ENCODE measurements around the gene ABCA7. TPM values are rescaled to one million over a fixed set of nuclear protein-coding genes. Genes with fewer than 3 reads are reported as not detected.

ABCA7 gene
- total RNA-seq, 2 donors from 2014 or later, result 21.8 to 31.2 TPM

DNA sequence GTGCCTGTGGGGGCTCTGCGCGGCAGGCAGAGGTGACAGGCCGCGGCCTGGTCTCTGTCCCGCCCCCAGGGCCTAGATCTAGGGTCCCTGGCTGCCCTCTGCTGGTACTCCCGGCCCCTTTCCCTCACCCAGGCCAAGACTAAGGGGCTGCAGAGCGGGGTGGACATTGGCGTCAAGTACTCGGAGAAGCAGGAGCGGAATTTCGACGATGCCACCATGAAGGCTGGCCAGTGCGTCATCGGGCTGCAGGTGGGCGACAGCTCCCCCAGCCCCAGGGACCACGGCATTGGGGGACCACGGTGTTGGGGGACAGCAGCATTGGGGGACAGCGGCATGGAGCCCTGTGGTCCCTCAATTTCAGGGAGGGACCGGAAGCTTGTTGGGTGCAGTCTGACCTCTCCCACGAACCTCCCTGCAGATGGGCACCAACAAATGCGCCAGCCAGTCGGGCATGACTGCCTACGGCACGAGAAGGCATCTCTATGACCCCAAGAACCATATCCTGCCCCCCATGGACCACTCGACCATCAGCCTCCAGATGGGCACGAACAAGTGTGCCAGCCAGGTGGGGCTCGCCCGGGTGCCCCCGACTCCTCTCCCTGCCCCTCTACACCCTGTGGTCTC, 3.8 kb upstream of the ABCA7 start:
- H3K36me3 Mint-ChIP-seq (ENCODE audit: low read depth), result peaks cover 63% of the 10 kb centered on the region
- no peaks in the 10 kb centered on the region for H3K27me3 Mint-ChIP-seq
- H3K27ac Mint-ChIP-seq, result no peak overlapping the region
- H3K4me1 Mint-ChIP-seq, result peaks cover 25% of the 10 kb centered on the region
- H3K4me3 Mint-ChIP-seq, result no peak overlapping the region
- no peaks in the 10 kb centered on the region for H3K9me3 Mint-ChIP-seq
- ATAC-seq (replicated peaks), result no peak

GRCh38 chr19:1037621-1038064, 2.3 kb upstream of the ABCA7 start:
- Mint-ChIP-seq H3K4me1 (peaks cover 25% of the 10 kb centered on the region), H3K36me3 (ENCODE audit: low read depth) (peaks cover 53% of the 10 kb centered on the region), H3K27ac (peak overlapping the region; percentile 54), H3K9me3 (no peaks in the 10 kb centered on the region), H3K4me3 (peak overlapping the region; percentile 93), H3K27me3 (no peaks in the 10 kb centered on the region)
- ATAC-seq (replicated peaks), result no peak

GRCh38 chr19:1038978-1039645, 795 bp upstream of the ABCA7 start:
- Mint-ChIP-seq H3K27me3 (no peaks in the 10 kb centered on the region), H3K9me3 (no peaks in the 10 kb centered on the region), H3K36me3 (ENCODE audit: low read depth) (peaks cover 43% of the 10 kb centered on the region), H3K4me1 (peaks cover 25% of the 10 kb centered on the region), H3K4me3 (peak overlapping the region; percentile 93), H3K27ac (peak overlapping the region; percentile 82)
- ATAC-seq (replicated peaks), result no peak

- Mint-ChIP-seq H3K36me3 (ENCODE audit: low read depth) (peaks cover 41% of the 10 kb centered on the region), H3K27ac (peak overlapping the region; percentile 82), H3K4me3 (peak overlapping the region; percentile 93), H3K4me1 (peaks cover 21% of the 10 kb centered on the region), H3K27me3 (no peaks in the 10 kb centered on the region), H3K9me3 (no peaks in the 10 kb centered on the region)
- peak; percentile 73 for ATAC-seq (replicated peaks)
Observed at GRCh38 chr19:1040476-1041271, 767 bp downstream of the ABCA7 start.

GRCh38 chr19:1041272-1041834, 1.4 kb downstream of the ABCA7 start:
- no peaks in the 10 kb centered on the region for H3K27me3 Mint-ChIP-seq
- H3K4me1 Mint-ChIP-seq, result peaks cover 21% of the 10 kb centered on the region
- H3K9me3 Mint-ChIP-seq, result no peaks in the 10 kb centered on the region
- H3K27ac Mint-ChIP-seq, result peak overlapping the region; percentile 82
- peaks cover 34% of the 10 kb centered on the region for H3K36me3 Mint-ChIP-seq (ENCODE audit: low read depth)
- peak overlapping the region; percentile 93 for H3K4me3 Mint-ChIP-seq
- ATAC-seq (replicated peaks), result no peak

GRCh38 chr19:1041835-1042685, 2.2 kb downstream of the ABCA7 start:
- H3K9me3 Mint-ChIP-seq, result no peaks in the 10 kb centered on the region
- ATAC-seq (replicated peaks), result no peak
- H3K27ac Mint-ChIP-seq, result peak overlapping the region; percentile 82
- H3K27me3 Mint-ChIP-seq, result no peaks in the 10 kb centered on the region
- peaks cover 21% of the 10 kb centered on the region for H3K4me1 Mint-ChIP-seq
- H3K4me3 Mint-ChIP-seq, result peak overlapping the region; percentile 93
- H3K36me3 Mint-ChIP-seq (ENCODE audit: low read depth), result peaks cover 27% of the 10 kb centered on the region

GRCh38 chr19:1042689-1043511, 3.0 kb downstream of the ABCA7 start:
- H3K4me1 Mint-ChIP-seq, result peaks cover 15% of the 10 kb centered on the region
- peaks cover 19% of the 10 kb centered on the region for H3K36me3 Mint-ChIP-seq (ENCODE audit: low read depth)
- H3K27ac Mint-ChIP-seq, result no peak overlapping the region
- ATAC-seq (replicated peaks), result no peak
- no peaks in the 10 kb centered on the region for H3K27me3 Mint-ChIP-seq
- H3K9me3 Mint-ChIP-seq, result no peaks in the 10 kb centered on the region
- H3K4me3 Mint-ChIP-seq, result no peak overlapping the region

- peak; percentile 71 for ATAC-seq (replicated peaks)
- H3K9me3 Mint-ChIP-seq, result no peaks in the 10 kb centered on the region
- H3K27me3 Mint-ChIP-seq, result no peaks in the 10 kb centered on the region
- H3K36me3 Mint-ChIP-seq (ENCODE audit: low read depth), result peaks cover 6% of the 10 kb centered on the region
- no peak overlapping the region for H3K4me3 Mint-ChIP-seq
- no peak overlapping the region for H3K27ac Mint-ChIP-seq
- H3K4me1 Mint-ChIP-seq, result peaks cover 4% of the 10 kb centered on the region
Observed at GRCh38 chr19:1045247-1045603, 5.3 kb downstream of the ABCA7 start.

GRCh38 chr19:1046117-1046626, 6.3 kb downstream of the ABCA7 start:
- Mint-ChIP-seq H3K27me3 (no peaks in the 10 kb centered on the region), H3K27ac (no peak overlapping the region), H3K36me3 (ENCODE audit: low read depth) (peaks cover 6% of the 10 kb centered on the region), H3K4me1 (no peaks in the 10 kb centered on the region), H3K4me3 (no peak overlapping the region), H3K9me3 (no peaks in the 10 kb centered on the region)
- ATAC-seq (replicated peaks), result no peak

DNA sequence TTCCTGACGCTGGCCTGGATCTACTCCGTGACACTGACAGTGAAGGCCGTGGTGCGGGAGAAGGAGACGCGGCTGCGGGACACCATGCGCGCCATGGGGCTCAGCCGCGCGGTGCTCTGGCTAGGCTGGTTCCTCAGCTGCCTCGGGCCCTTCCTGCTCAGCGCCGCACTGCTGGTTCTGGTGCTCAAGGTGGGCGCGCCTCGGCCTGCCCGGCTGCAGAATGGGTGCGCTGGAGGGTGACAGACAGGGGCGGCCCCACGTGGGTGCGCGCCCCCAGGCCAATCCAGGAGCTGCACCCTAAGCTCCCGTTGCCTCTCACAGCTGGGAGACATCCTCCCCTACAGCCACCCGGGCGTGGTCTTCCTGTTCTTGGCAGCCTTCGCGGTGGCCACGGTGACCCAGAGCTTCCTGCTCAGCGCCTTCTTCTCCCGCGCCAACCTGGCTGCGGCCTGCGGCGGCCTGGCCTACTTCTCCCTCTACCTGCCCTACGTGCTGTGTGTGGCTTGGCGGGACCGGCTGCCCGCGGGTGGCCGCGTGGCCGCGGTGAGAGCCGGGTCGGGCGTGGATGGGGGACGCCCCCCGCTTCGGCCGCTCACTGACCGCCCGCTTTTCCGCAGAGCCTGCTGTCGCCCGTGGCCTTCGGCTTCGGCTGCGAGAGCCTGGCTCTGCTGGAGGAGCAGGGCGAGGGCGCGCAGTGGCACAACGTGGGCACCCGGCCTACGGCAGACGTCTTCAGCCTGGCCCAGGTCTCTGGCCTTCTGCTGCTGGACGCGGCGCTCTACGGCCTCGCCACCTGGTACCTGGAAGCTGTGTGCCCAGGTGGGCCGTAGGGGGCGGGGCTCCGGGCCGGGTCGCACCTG, 7.2 kb downstream of the ABCA7 start:
- Mint-ChIP-seq H3K4me3 (no peak overlapping the region), H3K27me3 (no peaks in the 10 kb centered on the region), H3K36me3 (ENCODE audit: low read depth) (peaks cover 6% of the 10 kb centered on the region), H3K4me1 (peaks cover 4% of the 10 kb centered on the region), H3K9me3 (no peaks in the 10 kb centered on the region), H3K27ac (no peak overlapping the region)
- no peak for ATAC-seq (replicated peaks)

GRCh38 chr19:1047696-1048147, 7.8 kb downstream of the ABCA7 start:
- no peak for ATAC-seq (replicated peaks)
- Mint-ChIP-seq H3K27me3 (no peaks in the 10 kb centered on the region), H3K27ac (no peak overlapping the region), H3K4me1 (peaks cover 4% of the 10 kb centered on the region), H3K36me3 (ENCODE audit: low read depth) (peaks cover 6% of the 10 kb centered on the region), H3K4me3 (no peak overlapping the region), H3K9me3 (no peaks in the 10 kb centered on the region)

DNA sequence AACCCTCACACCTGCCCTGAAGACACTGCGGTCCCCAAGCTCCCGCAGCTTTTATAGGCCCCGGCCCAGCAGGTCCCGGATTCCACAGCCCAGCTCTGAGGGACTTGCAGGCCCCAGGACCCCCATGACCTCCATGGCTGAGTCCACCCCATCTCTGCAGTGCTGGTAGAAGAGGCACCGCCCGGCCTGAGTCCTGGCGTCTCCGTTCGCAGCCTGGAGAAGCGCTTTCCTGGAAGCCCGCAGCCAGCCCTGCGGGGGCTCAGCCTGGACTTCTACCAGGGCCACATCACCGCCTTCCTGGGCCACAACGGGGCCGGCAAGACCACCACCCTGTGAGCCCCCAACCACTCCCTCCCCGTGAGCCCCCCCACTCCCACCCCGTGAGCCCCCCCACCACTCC, 9.2 kb downstream of the ABCA7 start:
- peaks cover 4% of the 10 kb centered on the region for H3K4me1 Mint-ChIP-seq

More for the DNA sequence above, 9.2 kb downstream of the ABCA7 start:
- peaks cover 6% of the 10 kb centered on the region for H3K36me3 Mint-ChIP-seq (ENCODE audit: low read depth)
- no peak overlapping the region for H3K4me3 Mint-ChIP-seq
- H3K27ac Mint-ChIP-seq, result no peak overlapping the region
- H3K9me3 Mint-ChIP-seq, result no peaks in the 10 kb centered on the region
- no peak for ATAC-seq (replicated peaks)
- H3K27me3 Mint-ChIP-seq, result no peaks in the 10 kb centered on the region
